MCF 10A (cell line): ENCODE results near the gene MYL5. TPM values are rescaled to one million over a fixed set of nuclear protein-coding genes. Genes with fewer than 3 reads are reported as not detected.
"Not testable (repeated sequence)": the region's sequence is repeated elsewhere in the genome, so short reads cannot be mapped to it uniquely, and the experiment has no call there.

Source experiments
- BruUV-seq: library from RNA; stranded (reverse); fragments of 400-500 nt; replicated peaks from 2 replicates; lab custom pipeline; 2021; lab: Mats Ljungman, UMichigan
- CTCF ChIA-PET: fragments of 300-600 bp; sonication (Branson Sonifier 250); formaldehyde crosslinking; extraction: SDS; loops from one replicate; lab custom pipeline; 2021; ENCODE audit warnings: antibody characterized with exemption, inconsistent platforms; lab: Yijun Ruan, JAX
- POLR2A ChIA-PET: fragments of 300-600, 350-650 bp; sonication (Branson Sonifier 250); formaldehyde crosslinking; extraction: SDS; loops from one replicate; lab custom pipeline; 2020; ENCODE audit warnings: antibody characterized with exemption, inconsistent platforms; lab: Yijun Ruan, JAX
- DNase-seq: peaks from one replicate; pipeline ENCODE4 v3.0.0-alpha.2; 2018; ENCODE audit not compliant: unreplicated experiment
- H3K27ac Mint-ChIP-seq: one replicate; pipeline ENCODE4 v1.8.0; 2022; ENCODE audit warnings: mild to moderate bottlenecking, low read depth, mixed read lengths; ENCODE audit not compliant: unreplicated experiment
- H3K27me3 Mint-ChIP-seq: one replicate; pipeline ENCODE4 v1.8.0; 2022; ENCODE audit warnings: mixed read lengths; ENCODE audit not compliant: insufficient read depth, unreplicated experiment
- H3K36me3 Mint-ChIP-seq: one replicate; pipeline ENCODE4 v1.8.0; 2022; ENCODE audit warnings: mild to moderate bottlenecking, moderate library complexity, mixed read lengths; ENCODE audit not compliant: insufficient read depth, unreplicated experiment
- H3K4me1 Mint-ChIP-seq: one replicate; pipeline ENCODE4 v1.8.0; 2022; ENCODE audit warnings: mixed read lengths; ENCODE audit not compliant: insufficient read depth, unreplicated experiment
- H3K4me3 Mint-ChIP-seq: one replicate; pipeline ENCODE4 v1.8.0; 2022; ENCODE audit warnings: mild to moderate bottlenecking, moderate library complexity, mixed read lengths; ENCODE audit not compliant: unreplicated experiment
- H3K9me3 Mint-ChIP-seq: one replicate; pipeline ENCODE4 v1.8.0; 2022; ENCODE audit warnings: mixed read lengths; ENCODE audit not compliant: unreplicated experiment
- CTCF ChIP-seq: fragments of 200-600 bp; IDR thresholded peaks from one replicate; pipeline ENCODE4 v1.8.0; 2022; ENCODE audit warnings: antibody characterized with exemption, mild to moderate bottlenecking; ENCODE audit not compliant: unreplicated experiment
- intact Hi-C: fragments of 100-400 bp; cut with micrococcal nuclease; formaldehyde crosslinking; loops from 2 replicates; pipeline ENCODE4 v1.14.1; 2022
- total RNA-seq: library from RNA; stranded (reverse); gene quantifications from 2 replicates; pipeline ENCODE4 v1.2.3, GENCODE V29; 2022

Gene MYL5
- total RNA-seq, 1 experiment from 2014 or later: 32.9 TPM

GRCh38 chr4:704198-704891 lies 30.0 kb downstream of the MYL5 start:
- no TSS peak for BruUV-seq
- H3K4me1 Mint-ChIP-seq: peaks cover 15% of the 10 kb centered on the region
- CTCF ChIA-PET: no interaction called here
- H3K27me3 Mint-ChIP-seq: no peaks in the 10 kb centered on the region
- H3K9me3 Mint-ChIP-seq: no peaks in the 10 kb centered on the region
- intact Hi-C loops: no loop called here
- POLR2A ChIA-PET: no interaction called here
- no peaks in the 10 kb centered on the region for H3K36me3 Mint-ChIP-seq
- peak overlapping the region; percentile 46 for H3K27ac Mint-ChIP-seq
- TF ChIP-seq CTCF: no peak
- no peak for DNase-seq
- peak overlapping the region; percentile 78 for H3K4me3 Mint-ChIP-seq

- Mint-ChIP-seq H3K4me1 (peaks cover 17% of the 10 kb centered on the region), H3K9me3 (no peaks in the 10 kb centered on the region), H3K27me3 (no peaks in the 10 kb centered on the region), H3K36me3 (no peaks in the 10 kb centered on the region), H3K4me3 (peak overlapping the region; percentile 78), H3K27ac (peak overlapping the region; percentile 27)
- ChIA-PET CTCF (no interaction called here), POLR2A (no interaction called here)
- no peak for DNase-seq
- TF ChIP-seq CTCF: no peak
- no TSS peak for BruUV-seq
- intact Hi-C loops: no loop called here
Observed at GRCh38 chr4:704971-705277, 30.6 kb downstream of the MYL5 start.

GRCh38 chr4:705278-706082 lies 31.1 kb downstream of the MYL5 start, which contains the start of gene PCGF3:
PCGF3 (plus strand) TSS chr4:705832; CDS start chr4:733681, 27,849 bp downstream.
- intact Hi-C loops: no loop called here
- CTCF ChIA-PET: no interaction called here
- peak within 1 kb of the TSS; percentile 27 for H3K27ac Mint-ChIP-seq

GRCh38 chr4:706083-706633 lies 31.8 kb downstream of the MYL5 start:
- intact Hi-C loops, H3K9me3 Mint-ChIP-seq, POLR2A ChIA-PET, DNase-seq, H3K36me3 Mint-ChIP-seq, H3K27me3 Mint-ChIP-seq, CTCF ChIA-PET, H3K27ac Mint-ChIP-seq: not testable (repeated sequence)
- peaks cover 19% of the 10 kb centered on the region for H3K4me1 Mint-ChIP-seq
- BruUV-seq: TSS peak; percentile 32
- H3K4me3 Mint-ChIP-seq: peak overlapping the region; percentile 78

More at GRCh38 chr4:705278-706082, 31.1 kb downstream of the MYL5 start, which contains the start of gene PCGF3:
- DNase-seq: peak; percentile 93
- Mint-ChIP-seq H3K9me3 (no peaks in the 10 kb centered on the region), H3K36me3 (no peaks in the 10 kb centered on the region), H3K27me3 (no peaks in the 10 kb centered on the region), H3K4me3 (peak within 1 kb of the TSS; percentile 78), H3K4me1 (peaks cover 19% of the 10 kb centered on the region)
- BruUV-seq: no TSS peak
- no peak for TF ChIP-seq CTCF
- POLR2A ChIA-PET: no interaction called here
